Small intestine (tissue), 7 donors: Measurements from ENCODE around the gene PRRT3. TPM values are rescaled to one million over a fixed set of nuclear protein-coding genes. Genes with fewer than 3 reads are reported as not detected.

ENCODE experiments used
- DNase-seq, 2 donors: peaks; one replicate each; pipeline versions ENCODE4 v3.0.0 to v3.0.0-alpha.2; 2013
- FAIRE-seq: peaks from 2 replicates; lab custom pipeline; 2012; peaks lifted over from hg19 to GRCh38; lab: Jason Lieb, UNC
- H3K27ac ChIP-seq, 3 donors: one replicate each; pipeline ENCODE4 v1.5.1; 2013; ENCODE audit warnings: low read length in 2 of 3, mild to moderate bottlenecking in 2 of 3, control low read depth in 1 of 3, inconsistent platforms in 1 of 3, low read depth in 1 of 3, moderate library complexity in 1 of 3
- H3K27me3 ChIP-seq, 3 donors: one replicate each; pipeline ENCODE4 v1.6.1; 2013; ENCODE audit warnings: low read length in 3 of 3, inconsistent platforms in 1 of 3; ENCODE audit not compliant: control insufficient read depth in 3 of 3, insufficient read depth in 3 of 3
- H3K36me3 ChIP-seq, 3 donors: one replicate each; pipeline ENCODE4 v1.6.1; 2013; ENCODE audit warnings: low read length in 3 of 3, inconsistent platforms in 1 of 3, low read depth in 1 of 3, mild to moderate bottlenecking in 1 of 3, moderate library complexity in 1 of 3; ENCODE audit not compliant: control insufficient read depth in 3 of 3, insufficient read depth in 2 of 3
- H3K4me1 ChIP-seq, 3 donors: one replicate each; pipeline ENCODE4 v1.6.1; 2013; ENCODE audit warnings: low read length in 2 of 3, inconsistent platforms in 1 of 3, low read depth in 1 of 3, mild to moderate bottlenecking in 1 of 3, moderate library complexity in 1 of 3; ENCODE audit not compliant: control insufficient read depth in 3 of 3, insufficient read depth in 2 of 3
- H3K4me3 ChIP-seq, 3 donors: one replicate each; pipeline ENCODE4 v1.5.1; 2013; ENCODE audit warnings: low read length in 3 of 3, control low read depth in 1 of 3, inconsistent platforms in 1 of 3, low read depth in 1 of 3, mild to moderate bottlenecking in 1 of 3, moderate library complexity in 1 of 3
- H3K9me3 ChIP-seq, 2 donors: one replicate each; pipeline ENCODE4 v1.6.1; 2013; ENCODE audit warnings: low read depth in 1 of 2, low read length in 1 of 2; ENCODE audit not compliant: control insufficient read depth in 2 of 2, insufficient read depth in 1 of 2
- WGBS, 3 donors: extraction: QIAGEN DNeasy Blood & Tissue Kit; methylation state at CpG; one replicate each; pipeline ENCODE4 v1.1.7; 2013; 5-methylcytosine and 5-hydroxymethylcytosine counted together
- polyA plus RNA-seq, 4 donors: library from polyadenylated mRNA; stranded (reverse) in 3 of 4; unstranded in 1 of 4; fragments of 200-250 nt in 3 of 4; fragments of 120-200 nt in 1 of 4; gene quantifications; one replicate each; pipeline versions ENCODE4 v1.2.1 to v1.2.3, GENCODE V29; 2013
- donor health status: healthy with polysubstance abuse.
- donor health status: control.
- donor health status: control.
- donor health status: Bipolar disorder and iron deficiency.
- donor health status: healthy.

Gene PRRT3
- polyA plus RNA-seq, 4 donors, result 0.45 to 1.3 (median 0.82) TPM

GRCh38 chr3:9934993-9935392, 17.2 kb downstream of the PRRT3 start:
- FAIRE-seq, result no peak

DNA sequence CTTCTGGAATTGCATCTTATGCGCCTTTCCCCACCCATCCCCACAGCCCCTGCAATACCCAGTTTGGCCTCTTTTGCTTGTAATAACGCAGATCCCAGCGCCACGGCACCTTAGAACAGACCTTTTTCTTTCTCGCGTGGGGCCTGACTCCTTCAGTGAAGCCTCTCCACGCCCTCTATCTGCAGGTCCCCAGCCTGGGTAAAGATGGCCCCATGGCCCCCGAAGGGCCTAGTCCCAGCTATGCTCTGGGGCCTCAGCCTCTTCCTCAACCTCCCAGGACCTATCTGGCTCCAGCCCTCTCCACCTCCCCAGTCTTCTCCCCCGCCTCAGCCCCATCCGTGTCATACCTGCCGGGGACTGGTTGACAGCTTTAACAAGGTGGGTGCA, 18.0 kb downstream of the PRRT3 start:
- Histone ChIP-seq H3K4me3 (peak overlapping the region; percentile 67 to 77 (median 71)), H3K4me1 (peaks cover 3 to 17% (median 5%) of the 10 kb centered on the region in 3 donors), H3K27ac (peak overlapping the region; percentile 85 to 98 (median 92)), H3K9me3 (no peaks in the 10 kb centered on the region), H3K27me3 (no peaks in the 10 kb centered on the region), H3K36me3 (peaks cover 0 to 39% (median 6%) of the 10 kb centered on the region in 3 donors)
- no peak for DNase-seq
- no peak for FAIRE-seq
- 7 to 16% (median 8%) methylated on average over 11 of the region's 11 CpGs for WGBS, 3 donors

More at GRCh38 chr3:9934993-9935392, 17.2 kb downstream of the PRRT3 start:
- no peak for DNase-seq
- H3K9me3 ChIP-seq, result no peaks in the 10 kb centered on the region
- H3K4me1 ChIP-seq, result peaks cover 3 to 17% (median 5%) of the 10 kb centered on the region in 3 donors
- peak overlapping the region in 1 of 3 donors; percentile 67 for H3K4me3 ChIP-seq
- H3K27ac ChIP-seq, result no peak overlapping the region
- whole genome bisulfite sequencing, 3 donors, result 33 to 50% (median 37%) methylated on average over 4 of the region's 4 CpGs
- peaks cover 0 to 34% (median 6%) of the 10 kb centered on the region in 3 donors for H3K36me3 ChIP-seq
- no peaks in the 10 kb centered on the region for H3K27me3 ChIP-seq

- peak within 1 kb of the TSS; percentile 67 to 77 (median 71) for H3K4me3 ChIP-seq
- H3K27me3 ChIP-seq, result no peaks in the 10 kb centered on the region
- no peaks in the 10 kb centered on the region for H3K9me3 ChIP-seq
- peak within 1 kb of the TSS; percentile 85 to 98 (median 92) for H3K27ac ChIP-seq
- WGBS, 3 donors, result 0 to 1% (median 0%) methylated on average over 43 to 50 of the region's 50 CpGs
- DNase-seq (peak; percentile 97 to 99), FAIRE-seq (no peak)
- peaks cover 0 to 37% (median 6%) of the 10 kb centered on the region in 3 donors for H3K36me3 ChIP-seq
- peaks cover 3 to 17% (median 5%) of the 10 kb centered on the region in 3 donors for H3K4me1 ChIP-seq
Observed at GRCh38 chr3:9933561-9934234, 18.5 kb downstream of the PRRT3 start, which contains the start of gene CRELD1. Gene CRELD1 (plus strand): TSS chr3:9933834. CDS start chr3:9934439, 605 bp downstream.

- no peak for FAIRE-seq
- Histone ChIP-seq H3K27me3 (no peaks in the 10 kb centered on the region), H3K4me3 (peak overlapping the region; percentile 56 to 67 (median 66)), H3K4me1 (peaks cover 3 to 17% (median 5%) of the 10 kb centered on the region in 3 donors), H3K9me3 (no peaks in the 10 kb centered on the region), H3K27ac (peak overlapping the region; percentile 79 to 98 (median 92)), H3K36me3 (peaks cover 0 to 37% (median 2%) of the 10 kb centered on the region in 3 donors)
- 0 to 1% (median 1%) methylated on average over 44 to 77 of the region's 77 CpGs for WGBS, 3 donors
- DNase-seq, result peak; percentile 76 to 89
Observed at GRCh38 chr3:9932843-9933560, 19.2 kb downstream of the PRRT3 start.

GRCh38 chr3:9932535-9932842, 19.7 kb downstream of the PRRT3 start:
- WGBS, 3 donors, result 8 to 13% (median 9%) methylated on average over 13 of the region's 13 CpGs
- Histone ChIP-seq H3K27me3 (no peaks in the 10 kb centered on the region), H3K9me3 (no peaks in the 10 kb centered on the region), H3K27ac (peak overlapping the region; percentile 79 to 98 (median 92)), H3K4me3 (peak overlapping the region; percentile 21 to 67 (median 66)), H3K4me1 (peaks cover 3 to 17% (median 5%) of the 10 kb centered on the region in 3 donors), H3K36me3 (peaks cover 0 to 34% (median 0%) of the 10 kb centered on the region in 3 donors)
- DNase-seq (no peak), FAIRE-seq (no peak)

DNA sequence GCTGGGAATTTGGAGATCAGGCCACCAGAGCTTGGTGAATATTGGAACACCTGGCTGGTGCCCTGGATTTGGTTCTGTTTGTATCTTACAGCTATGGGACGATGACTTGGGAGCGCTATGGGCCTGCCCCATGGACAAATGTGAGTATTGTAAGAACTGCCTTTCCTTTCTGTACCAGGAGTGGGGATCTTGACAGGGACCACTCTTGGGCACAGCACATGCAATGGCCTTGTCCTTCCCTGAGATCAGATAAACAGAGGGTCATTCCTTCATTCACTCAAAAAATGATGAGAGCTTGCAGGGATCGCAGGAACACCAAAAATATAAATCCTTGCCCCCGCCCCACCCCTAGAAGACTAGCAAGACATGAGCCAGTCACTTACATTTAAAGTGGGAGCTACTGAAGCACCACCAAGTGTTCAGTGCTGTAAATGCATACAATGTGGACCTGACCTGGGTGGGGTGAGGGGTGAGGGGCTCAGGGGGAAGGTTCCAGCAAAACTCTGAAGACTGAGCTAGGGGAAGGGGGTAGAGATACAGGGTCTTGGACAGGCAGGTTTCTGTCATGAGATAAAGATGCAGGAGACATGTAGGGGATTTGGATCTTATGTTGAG, 21.3 kb downstream of the PRRT3 start:
- DNase-seq (no peak), FAIRE-seq (no peak)
- Histone ChIP-seq H3K4me3 (no peak overlapping the region), H3K36me3 (peaks cover 0 to 28% (median 0%) of the 10 kb centered on the region in 3 donors), H3K9me3 (no peaks in the 10 kb centered on the region), H3K27ac (no peak overlapping the region), H3K4me1 (peaks cover 3 to 17% (median 5%) of the 10 kb centered on the region in 3 donors), H3K27me3 (no peaks in the 10 kb centered on the region)
- 89 to 94% (median 92%) methylated on average over 4 of the region's 4 CpGs for WGBS, 3 donors

GRCh38 chr3:9928158-9928557, 24.1 kb downstream of the PRRT3 start:
- no peak overlapping the region for H3K4me3 ChIP-seq
- no peaks in the 10 kb centered on the region for H3K9me3 ChIP-seq
- DNase-seq (no peak), FAIRE-seq (no peak)
- peaks cover 0 to 46% (median 6%) of the 10 kb centered on the region in 3 donors for H3K36me3 ChIP-seq
- WGBS, 3 donors, result 95 to 97% (median 96%) methylated on average over 23 of the region's 23 CpGs
- H3K27me3 ChIP-seq, result no peaks in the 10 kb centered on the region
- no peak overlapping the region for H3K27ac ChIP-seq
- H3K4me1 ChIP-seq, result peaks cover 0 to 5% (median 0%) of the 10 kb centered on the region in 3 donors
